Measurements from ENCODE around the gene CDK17. TPM values are rescaled to one million over a fixed set of nuclear protein-coding genes. Genes with fewer than 3 reads are reported as not detected.
"Not testable (repeated sequence)": the region's sequence is repeated elsewhere in the genome, so short reads cannot be mapped to it uniquely, and the experiment has no call there.

The CDK17 gene
- total and polyA plus RNA-seq, 4 donors, result 13.7 to 130 (median 29.1) TPM

DNA sequence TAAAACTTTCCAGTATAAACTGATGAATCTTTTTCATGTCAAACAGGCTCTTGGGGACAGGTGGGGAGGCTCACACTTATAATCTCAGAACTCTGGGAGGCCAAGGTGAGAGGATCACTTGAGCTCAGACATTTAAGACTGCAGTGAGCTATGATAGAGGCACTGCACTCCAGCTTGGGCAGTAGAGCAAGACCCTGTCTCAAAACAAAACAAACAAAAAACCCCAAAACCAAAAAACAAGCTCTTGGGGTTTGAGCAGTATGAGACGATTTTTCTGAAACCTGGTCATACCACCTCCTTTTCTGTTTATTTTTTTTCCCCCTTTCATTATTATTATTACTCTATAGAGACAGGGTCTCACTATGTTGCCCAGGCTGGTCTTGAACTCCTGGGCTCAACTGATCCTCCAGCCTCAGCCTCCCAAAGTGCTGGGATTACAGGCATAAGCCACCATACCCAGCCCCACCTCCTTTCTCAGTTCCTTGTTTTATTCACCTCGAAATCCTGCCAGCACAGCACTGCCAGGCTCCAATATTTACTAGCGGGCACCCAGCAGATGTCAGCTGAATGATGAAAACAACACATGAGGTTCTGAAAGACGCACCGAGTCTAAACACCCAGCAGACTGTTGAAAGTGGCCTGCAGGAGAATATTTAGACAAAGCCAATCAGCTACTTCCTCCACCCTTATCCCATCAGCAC is 19.5 kb upstream of the CDK17 start:
- no peaks in the 10 kb centered on the region for H3K9me3 ChIP-seq (ENCODE audit: control insufficient read depth in 4 of 4, insufficient read depth in 3 of 4, low read length in 3 of 4)

DNA sequence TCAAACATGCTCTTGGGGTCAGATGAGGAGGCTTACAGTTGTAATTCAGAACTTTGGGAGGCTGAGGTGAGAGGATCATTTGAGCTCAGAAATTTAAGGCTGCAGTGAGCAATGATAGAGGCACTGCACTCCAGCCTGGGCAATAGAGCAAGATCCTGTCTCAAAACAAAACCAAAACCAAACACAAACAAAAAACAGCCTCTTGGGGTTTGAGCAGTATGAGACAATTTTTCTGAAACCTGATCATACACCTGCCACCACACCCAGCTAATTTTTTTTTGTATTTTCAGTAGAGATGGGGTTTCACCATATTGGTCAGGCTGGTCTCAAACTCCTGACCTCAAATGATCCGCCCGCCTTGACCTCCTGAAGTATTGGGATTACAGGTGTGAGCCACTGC is 17.4 kb upstream of the CDK17 start:
- H3K36me3 ChIP-seq (ENCODE audit: control insufficient read depth in 4 of 4, insufficient read depth in 4 of 4, low read length in 4 of 4); H3K27me3 ChIP-seq (ENCODE audit: control insufficient read depth in 3 of 3, insufficient read depth in 3 of 3, low read length in 2 of 3); H3K27ac ChIP-seq (ENCODE audit: low read depth in 1 of 2, low read length in 1 of 2); H3K9ac ChIP-seq (ENCODE audit: insufficient read depth in 1 of 2, low read length in 2 of 2); H3K9me3 ChIP-seq (ENCODE audit: control insufficient read depth in 4 of 4, insufficient read depth in 3 of 4, low read length in 3 of 4); H3K4me1 ChIP-seq (ENCODE audit: control insufficient read depth in 5 of 5, insufficient read depth in 5 of 5, low read length in 5 of 5); ATAC-seq (ENCODE audit: insufficient read depth, low FRiP score); H3K4me3 ChIP-seq; DNase-seq: not testable (repeated sequence)
- 95 to 97% methylated on average over 2 of the region's 2 CpGs for WGBS, 2 donors

More for the DNA sequence above, 19.5 kb upstream of the CDK17 start:
- WGBS, 2 donors, result 76 to 81% methylated on average over 5 of the region's 5 CpGs
- TF ChIP-seq, protein P1, sequence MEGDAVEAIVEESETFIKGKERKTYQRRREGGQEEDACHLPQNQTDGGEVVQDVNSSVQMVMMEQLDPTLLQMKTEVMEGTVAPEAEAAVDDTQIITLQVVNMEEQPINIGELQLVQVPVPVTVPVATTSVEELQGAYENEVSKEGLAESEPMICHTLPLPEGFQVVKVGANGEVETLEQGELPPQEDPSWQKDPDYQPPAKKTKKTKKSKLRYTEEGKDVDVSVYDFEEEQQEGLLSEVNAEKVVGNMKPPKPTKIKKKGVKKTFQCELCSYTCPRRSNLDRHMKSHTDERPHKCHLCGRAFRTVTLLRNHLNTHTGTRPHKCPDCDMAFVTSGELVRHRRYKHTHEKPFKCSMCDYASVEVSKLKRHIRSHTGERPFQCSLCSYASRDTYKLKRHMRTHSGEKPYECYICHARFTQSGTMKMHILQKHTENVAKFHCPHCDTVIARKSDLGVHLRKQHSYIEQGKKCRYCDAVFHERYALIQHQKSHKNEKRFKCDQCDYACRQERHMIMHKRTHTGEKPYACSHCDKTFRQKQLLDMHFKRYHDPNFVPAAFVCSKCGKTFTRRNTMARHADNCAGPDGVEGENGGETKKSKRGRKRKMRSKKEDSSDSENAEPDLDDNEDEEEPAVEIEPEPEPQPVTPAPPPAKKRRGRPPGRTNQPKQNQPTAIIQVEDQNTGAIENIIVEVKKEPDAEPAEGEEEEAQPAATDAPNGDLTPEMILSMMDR (IDR thresholded peaks at IDR 0.05; ENCODE audit: control extremely low read depth, extremely low read depth), result no peak
- Histone ChIP-seq H3K4me3 (peak overlapping the region; percentile 1), H3K4me1 (ENCODE audit: control insufficient read depth in 5 of 5, insufficient read depth in 5 of 5, low read length in 5 of 5) (peaks cover 0 to 1% (median 0%) of the 10 kb centered on the region in 5 donors), H3K27me3 (ENCODE audit: control insufficient read depth in 3 of 3, insufficient read depth in 3 of 3, low read length in 2 of 3) (no peaks in the 10 kb centered on the region), H3K36me3 (ENCODE audit: control insufficient read depth in 4 of 4, insufficient read depth in 4 of 4, low read length in 4 of 4) (no peaks in the 10 kb centered on the region), H3K27ac (ENCODE audit: low read depth in 1 of 2, low read length in 1 of 2) (no peak overlapping the region), H3K9ac (ENCODE audit: insufficient read depth in 1 of 2, low read length in 2 of 2) (no peak overlapping the region)
- no peak for DNase-seq
- no peak for ATAC-seq (ENCODE audit: insufficient read depth, low FRiP score)

DNA sequence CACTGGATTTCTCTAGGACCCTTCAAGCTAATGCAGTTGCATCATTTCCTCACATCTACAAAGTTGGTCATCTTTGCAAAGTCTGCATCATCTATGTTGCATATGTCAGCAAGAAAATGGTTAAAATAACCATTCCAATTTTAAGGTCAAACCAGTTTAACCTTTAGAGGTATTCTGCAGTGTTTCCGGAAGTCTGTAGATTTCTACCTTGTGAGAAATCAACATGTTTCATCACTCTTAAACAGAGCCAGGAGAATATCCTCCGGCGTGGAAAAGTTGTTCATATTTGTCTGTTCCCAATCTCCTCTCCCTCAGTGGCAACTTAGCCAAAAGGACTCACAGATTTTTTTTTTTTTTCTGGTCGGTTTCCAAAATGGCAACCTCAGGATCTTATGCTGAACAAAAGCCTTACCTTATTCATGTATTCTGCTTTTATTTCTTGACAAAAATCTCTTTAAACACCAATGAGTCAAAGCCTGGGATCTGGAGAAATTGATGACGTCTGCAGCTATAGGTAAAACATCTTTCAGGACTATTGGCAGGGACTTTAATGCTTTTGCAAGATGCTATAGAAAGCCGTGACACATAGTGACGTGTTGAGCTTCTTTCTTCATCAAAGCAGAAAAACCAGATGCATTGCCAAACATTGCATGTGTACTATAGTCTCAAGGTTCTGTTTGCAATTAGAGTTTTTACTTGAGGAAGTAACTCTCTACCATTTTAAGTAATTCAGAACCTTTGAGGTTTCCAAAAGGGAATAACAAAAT is 16.0 kb upstream of the CDK17 start:
- no peak for DNase-seq
- H3K4me3 ChIP-seq, result no peak overlapping the region
- no peak overlapping the region for H3K27ac ChIP-seq (ENCODE audit: low read depth in 1 of 2, low read length in 1 of 2)
- no peak for ATAC-seq (ENCODE audit: insufficient read depth, low FRiP score)
- no peaks in the 10 kb centered on the region for H3K36me3 ChIP-seq (ENCODE audit: control insufficient read depth in 4 of 4, insufficient read depth in 4 of 4, low read length in 4 of 4)
- TF ChIP-seq, protein P1 (IDR thresholded peaks at IDR 0.05; ENCODE audit: control extremely low read depth, extremely low read depth), result no peak
- no peaks in the 10 kb centered on the region for H3K9me3 ChIP-seq (ENCODE audit: control insufficient read depth in 4 of 4, insufficient read depth in 3 of 4, low read length in 3 of 4)
- WGBS, 2 donors, result 68 to 70% methylated on average over 7 of the region's 7 CpGs
- H3K27me3 ChIP-seq (ENCODE audit: control insufficient read depth in 3 of 3, insufficient read depth in 3 of 3, low read length in 2 of 3), result no peaks in the 10 kb centered on the region
- no peak overlapping the region for H3K9ac ChIP-seq (ENCODE audit: insufficient read depth in 1 of 2, low read length in 2 of 2)
- H3K4me1 ChIP-seq (ENCODE audit: control insufficient read depth in 5 of 5, insufficient read depth in 5 of 5, low read length in 5 of 5), result peaks cover 0 to 1% (median 0%) of the 10 kb centered on the region in 5 donors

DNA sequence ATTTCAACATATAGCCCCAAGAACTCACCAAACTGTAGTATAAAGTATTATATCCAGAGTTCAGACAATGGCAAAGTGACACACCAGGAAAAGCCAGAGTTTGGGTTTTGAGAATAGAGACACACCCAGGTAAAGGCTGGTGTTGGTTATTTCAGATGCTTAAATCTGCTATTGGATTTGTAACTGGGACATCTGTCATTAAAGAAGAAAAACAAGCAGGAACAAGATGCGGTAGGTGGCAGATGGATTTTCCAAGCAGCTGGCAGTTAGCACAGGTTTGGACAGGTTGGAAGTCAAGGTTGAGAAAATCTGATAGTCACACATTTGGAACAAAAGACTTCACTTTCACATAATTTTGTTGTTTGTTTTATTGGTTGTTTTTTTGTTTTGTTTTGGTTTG is 14.4 kb upstream of the CDK17 start:
- Histone ChIP-seq H3K27me3 (ENCODE audit: control insufficient read depth in 3 of 3, insufficient read depth in 3 of 3, low read length in 2 of 3) (no peaks in the 10 kb centered on the region), H3K9ac (ENCODE audit: insufficient read depth in 1 of 2, low read length in 2 of 2) (no peak overlapping the region), H3K4me1 (ENCODE audit: control insufficient read depth in 5 of 5, insufficient read depth in 5 of 5, low read length in 5 of 5) (peaks cover 0 to 1% (median 0%) of the 10 kb centered on the region in 5 donors), H3K9me3 (ENCODE audit: control insufficient read depth in 4 of 4, insufficient read depth in 3 of 4, low read length in 3 of 4) (no peaks in the 10 kb centered on the region), H3K36me3 (ENCODE audit: control insufficient read depth in 4 of 4, insufficient read depth in 4 of 4, low read length in 4 of 4) (no peaks in the 10 kb centered on the region), H3K27ac (ENCODE audit: low read depth in 1 of 2, low read length in 1 of 2) (no peak overlapping the region), H3K4me3 (no peak overlapping the region)
- 95 to 100% methylated on average over 1 of the region's 1 CpG for WGBS, 2 donors
- TF ChIP-seq, protein P1 (IDR thresholded peaks at IDR 0.05; ENCODE audit: control extremely low read depth, extremely low read depth), result no peak
- ATAC-seq (ENCODE audit: insufficient read depth, low FRiP score) (no peak), DNase-seq (no peak)

All from lung (tissue), 12 donors.